HCT116 (cell line): ENCODE results near the gene CMPK2. TPM values are rescaled to one million over a fixed set of nuclear protein-coding genes. Genes with fewer than 3 reads are reported as not detected.

Experiments used
- ATAC-seq: fragments of 200-7000 bp; cut with Tn5 transposase; 2 replicates; pipeline ENCODE4 v1.9.1; 2020; ENCODE audit warnings: mild to moderate bottlenecking, moderate library complexity
- BruUV-seq: library from RNA; stranded (reverse); fragments of 400-500 nt; replicated peaks from 2 replicates; lab custom pipeline; 2021; lab: Mats Ljungman, UMichigan
- CTCF ChIA-PET: fragments of 300-600 bp; sonication (Branson Sonifier 250); formaldehyde crosslinking; loops from one replicate; lab custom pipeline; 2021; ENCODE audit warnings: antibody characterized with exemption; lab: Charles Lee
- POLR2A ChIA-PET: fragments of 300-600, 350-600 bp; sonication (Branson Sonifier 250); formaldehyde crosslinking; loops from one replicate; lab custom pipeline; 2021; ENCODE audit warnings: antibody characterized with exemption; lab: Charles Lee
- RAD21 ChIA-PET, 2 experiments: fragments of 300-600 bp; sonication (Branson Sonifier 250); formaldehyde crosslinking; loops; one replicate each; lab custom pipeline; 2023; ENCODE audit warnings: low total read pairs in 2 of 2; ENCODE audit not compliant: uncharacterized antibody in 2 of 2, unreplicated experiment in 2 of 2, low non-redundant PET in 1 of 2; lab: Charles Lee
- DNase-seq: peaks from one replicate; pipeline ENCODE4 v3.0.0-alpha.2; 2010; ENCODE audit warnings: low read depth, low spot score
- H2AFZ ChIP-seq: fragments of 200-600 bp; shearing (Covaris generic), sonication (generic); 2 replicates; pipeline ENCODE4 v1.6.1; 2017; ENCODE audit warnings: low read depth, mixed run types, mixed read lengths, antibody characterized with exemption, low read length; ENCODE audit not compliant: poor library complexity, severe bottlenecking
- H3K27ac ChIP-seq: 2 replicates; pipeline ENCODE4 v1.5.1; 2012; ENCODE audit warnings: low read depth, low read length
- H3K27me3 ChIP-seq: fragments of 200-600 bp; sonication (generic); 2 replicates; pipeline ENCODE4 v1.6.1; 2016; ENCODE audit warnings: mixed run types, low read length, mixed read lengths; ENCODE audit not compliant: insufficient read depth
- H3K36me3 ChIP-seq, 2 experiments: fragments of 200-500 bp in 1 of 2; fragments of 200-600 bp in 1 of 2; sonication (Bioruptor generic) in 1 of 2; sonication (generic) in 1 of 2; 2 replicates each; pipeline versions ENCODE4 v1.5.1 to v1.6.1; 2014 to 2016; ENCODE audit warnings: low read length in 2 of 2, inconsistent platforms in 1 of 2, mixed read lengths in 1 of 2, mixed run types in 1 of 2; ENCODE audit not compliant: insufficient read depth in 2 of 2, control insufficient read depth in 1 of 2
- H3K4me1 ChIP-seq, 2 experiments: fragments of 200-600 bp in 1 of 2; sonication (generic) in 1 of 2; 2 replicates each; pipeline versions ENCODE4 v1.5.1 to v1.6.1; 2012 to 2017; ENCODE audit warnings: low read length in 2 of 2, inconsistent platforms in 1 of 2, mild to moderate bottlenecking in 1 of 2, mixed read lengths in 1 of 2, mixed run types in 1 of 2, moderate library complexity in 1 of 2; ENCODE audit not compliant: insufficient read depth in 2 of 2, control insufficient read depth in 1 of 2
- H3K4me2 ChIP-seq: fragments of 200-600 bp; sonication (generic); 2 replicates; pipeline ENCODE4 v1.6.1; 2017; ENCODE audit warnings: mixed run types, low read length, mixed read lengths
- H3K4me3 ChIP-seq, 2 experiments: fragments of 200-600 bp in 1 of 2; sonication (generic) in 1 of 2; replicated peaks in 1 of 2; 2 replicates each; pipeline ENCODE4 v1.5.1; 2011 to 2016; ENCODE audit warnings: low read length in 2 of 2, control low read depth in 1 of 2, low read depth in 1 of 2, mild to moderate bottlenecking in 1 of 2, mixed read lengths in 1 of 2, mixed run types in 1 of 2
- H3K79me2 ChIP-seq: fragments of 200-600 bp; sonication (generic); 2 replicates; pipeline ENCODE4 v1.6.1; 2017; ENCODE audit warnings: mild to moderate bottlenecking, mixed run types, low read length, moderate library complexity, mixed read lengths; ENCODE audit not compliant: insufficient read depth
- H3K9ac ChIP-seq: fragments of 200-600 bp; sonication (generic); 2 replicates; pipeline ENCODE4 v1.6.1; 2016; ENCODE audit warnings: low read length, mixed read lengths
- H3K9me2 ChIP-seq: fragments of 200-600 bp; sonication (generic), shearing (Covaris generic); 2 replicates; pipeline ENCODE4 v1.6.1; 2017; ENCODE audit warnings: mixed run types, mild to moderate bottlenecking, moderate library complexity; ENCODE audit not compliant: insufficient read depth
- H3K9me3 ChIP-seq, 2 experiments: fragments of 200-500 bp in 1 of 2; fragments of 200-600 bp in 1 of 2; sonication (Bioruptor generic) in 1 of 2; sonication (generic) in 1 of 2; 2 replicates each; pipeline ENCODE4 v1.6.1; 2014 to 2017; ENCODE audit warnings: low read length in 2 of 2, mixed read lengths in 2 of 2, inconsistent platforms in 1 of 2, low read depth in 1 of 2, mild to moderate bottlenecking in 1 of 2, mixed run types in 1 of 2, moderate library complexity in 1 of 2; ENCODE audit not compliant: control insufficient read depth in 1 of 2, insufficient read depth in 1 of 2
- H4K20me1 ChIP-seq: fragments of 200-600 bp; sonication (generic), shearing (Covaris generic); 2 replicates; pipeline ENCODE4 v1.6.1; 2017; ENCODE audit warnings: mixed run types, mild to moderate bottlenecking, moderate library complexity; ENCODE audit not compliant: insufficient read depth
- ATF3 ChIP-seq: IDR thresholded peaks from 2 replicates; pipeline ENCODE4 v1.6.1; 2012
- CTCF ChIP-seq, 3 experiments: fragments of 200-600 bp in 1 of 3; sonication (generic) in 1 of 3; IDR thresholded peaks in 2 of 3; conservative IDR thresholded peaks in 1 of 3; 2 replicates each; pipeline ENCODE4 v1.5.1; 2012 to 2017; ENCODE audit warnings: low read depth in 2 of 3, low read length in 2 of 3, antibody characterized with exemption in 1 of 3, borderline replicate concordance in 1 of 3, control low read depth in 1 of 3, mild to moderate bottlenecking in 1 of 3, mixed read lengths in 1 of 3, mixed run types in 1 of 3, moderate library complexity in 1 of 3; ENCODE audit not compliant: insufficient read depth in 1 of 3
- EGR1 ChIP-seq: IDR thresholded peaks from 2 replicates; pipeline ENCODE4 v1.6.1; 2012; ENCODE audit warnings: low read depth
- EZH2 ChIP-seq: fragments of 200-600 bp; sonication (generic); IDR thresholded peaks from 2 replicates; pipeline ENCODE4 v1.6.1; 2017; ENCODE audit warnings: antibody characterized with exemption, mixed run types
- EZH2phosphoT487 ChIP-seq: fragments of 200-600 bp; IDR thresholded peaks from 2 replicates; pipeline ENCODE4 v1.6.1; 2018; ENCODE audit warnings: antibody characterized with exemption, borderline replicate concordance
- FOSL1 ChIP-seq: IDR thresholded peaks from 2 replicates; pipeline ENCODE4 v1.6.1; 2012; ENCODE audit warnings: low read depth
- JUND ChIP-seq: IDR thresholded peaks from 2 replicates; pipeline ENCODE4 v1.6.1; 2012
- MAX ChIP-seq: IDR thresholded peaks from 2 replicates; pipeline ENCODE4 v1.6.1; 2012
- POLR2A ChIP-seq: IDR thresholded peaks from 2 replicates; pipeline ENCODE4 v1.7.0; 2011; ENCODE audit warnings: borderline replicate concordance; ENCODE audit not compliant: insufficient read depth, insufficient read length; ENCODE audit errors: extremely low read depth
- POLR2AphosphoS5 ChIP-seq: IDR thresholded peaks from 2 replicates; pipeline ENCODE4 v1.6.1; 2011; ENCODE audit warnings: mild to moderate bottlenecking, low read depth, low read length, moderate library complexity
- RAD21 ChIP-seq: IDR thresholded peaks from 2 replicates; pipeline ENCODE4 v1.6.1; 2012; ENCODE audit warnings: low read depth, mild to moderate bottlenecking
- REST ChIP-seq: IDR thresholded peaks from 2 replicates; pipeline ENCODE4 v1.6.1; 2012; ENCODE audit warnings: low read depth
- SP1 ChIP-seq: IDR thresholded peaks from 2 replicates; pipeline ENCODE4 v1.6.1; 2012; ENCODE audit warnings: low read depth
- SRF ChIP-seq: IDR thresholded peaks from 2 replicates; pipeline ENCODE4 v1.6.1; 2012; ENCODE audit warnings: low read depth
- ZFX ChIP-seq: fragments of 450-650 bp; IDR thresholded peaks from 2 replicates; pipeline ENCODE4 v1.6.1; 2017
- intact Hi-C: fragments of 100-400 bp; cut with micrococcal nuclease; formaldehyde crosslinking; loops from 2 replicates; pipeline ENCODE4 v1.10.0; 2022
- total RNA-seq: library from RNA; stranded (reverse); gene quantifications from one replicate; pipeline ENCODE4 v1.2.1, GENCODE V29; 2021; ENCODE audit not compliant: unreplicated experiment

CMPK2 gene
- total RNA-seq, 1 experiment from 2014 or later, result 1.5 TPM

- no peak overlapping the region for H3K27ac ChIP-seq
- POLR2A ChIA-PET, result no interaction called here
- H3K79me2 ChIP-seq, result no peaks in the 10 kb centered on the region
- no peak overlapping the region for H3K4me2 ChIP-seq
- H2AFZ ChIP-seq, result no peak overlapping the region
- H3K4me3 ChIP-seq, result no peak overlapping the region
- no peaks in the 10 kb centered on the region for H4K20me1 ChIP-seq
- RAD21 ChIA-PET, result no interaction called here
- DNase-seq (no peak), ATAC-seq (no peak)
- H3K4me1 ChIP-seq, result no peaks in the 10 kb centered on the region
- no peaks in the 10 kb centered on the region for H3K36me3 ChIP-seq
- H3K27me3 ChIP-seq, result no peaks in the 10 kb centered on the region
- TF ChIP-seq POLR2A (no peak), REST (no peak), EZH2 (no peak), MAX (no peak), ZFX (no peak), JUND (no peak), RAD21 (no peak), EZH2phosphoT487 (no peak), SRF (no peak), POLR2AphosphoS5 (no peak), ATF3 (no peak), SP1 (no peak), EGR1 (no peak), FOSL1 (no peak), CTCF (IDR thresholded peaks at IDR 0.05 in 2 of 3, conservative IDR thresholded peaks at IDR 0.05 in 1 of 3; ENCODE audit: borderline replicate concordance in 1 of 3, insufficient read depth in 1 of 3, low read depth in 2 of 3, low read length in 2 of 3) (no peak)
- TF ChIP-seq, all 23 proteins: peak for 0
- Histone ChIP-seq H3K9me3 (no peaks in the 10 kb centered on the region), H3K9me2 (no peaks in the 10 kb centered on the region), H3K9ac (no peak overlapping the region)
- no TSS peak for BruUV-seq
- CTCF ChIA-PET, result no interaction called here
- intact Hi-C loops, result no loop called here
These were observed 9.7 kb downstream of the CMPK2 start for GRCh38 chr2:6855860-6856547.
